ENCODE results near the gene ANKRD2.
"Not testable (repeated sequence)": the region's sequence is repeated elsewhere in the genome, so short reads cannot be mapped to it uniquely, and the experiment has no call there.

Gene ANKRD2

GRCh38 chr10:97548828-97549455 is 23.6 kb upstream of the ANKRD2 start:
- Histone ChIP-seq H3K9ac (ENCODE audit: low read length) (no peak overlapping the region), H3K27ac (ENCODE audit: low read length) (peak overlapping the region; percentile 37), H3K4me1 (ENCODE audit: control insufficient read depth, low read depth, low read length) (peaks cover 25% of the 10 kb centered on the region), H3K27me3 (ENCODE audit: control insufficient read depth, insufficient read depth, low read length) (no peaks in the 10 kb centered on the region), H3K4me3 (ENCODE audit: low read length) (no peak overlapping the region), H3K9me3 (ENCODE audit: control insufficient read depth, low read depth, low read length) (no peaks in the 10 kb centered on the region), H3K36me3 (ENCODE audit: control insufficient read depth, low read depth, low read length) (no peaks in the 10 kb centered on the region)

GRCh38 chr10:97549587-97550322 is 22.8 kb upstream of the ANKRD2 start:
- Histone ChIP-seq H3K9me3 (ENCODE audit: control insufficient read depth, low read depth, low read length) (no peaks in the 10 kb centered on the region), H3K4me3 (ENCODE audit: low read length) (no peak overlapping the region), H3K27ac (ENCODE audit: low read length) (peak overlapping the region; percentile 37), H3K27me3 (ENCODE audit: control insufficient read depth, insufficient read depth, low read length) (no peaks in the 10 kb centered on the region), H3K4me1 (ENCODE audit: control insufficient read depth, low read depth, low read length) (peaks cover 27% of the 10 kb centered on the region), H3K9ac (ENCODE audit: low read length) (peak overlapping the region; percentile 24), H3K36me3 (ENCODE audit: control insufficient read depth, low read depth, low read length) (no peaks in the 10 kb centered on the region)

- Histone ChIP-seq H3K9me3 (ENCODE audit: control insufficient read depth, low read depth, low read length) (no peaks in the 10 kb centered on the region), H3K4me3 (ENCODE audit: low read length) (no peak overlapping the region), H3K36me3 (ENCODE audit: control insufficient read depth, low read depth, low read length) (no peaks in the 10 kb centered on the region), H3K27ac (ENCODE audit: low read length) (peak overlapping the region; percentile 1), H3K27me3 (ENCODE audit: control insufficient read depth, insufficient read depth, low read length) (no peaks in the 10 kb centered on the region), H3K4me1 (ENCODE audit: control insufficient read depth, low read depth, low read length) (peaks cover 27% of the 10 kb centered on the region), H3K9ac (ENCODE audit: low read length) (no peak overlapping the region)
These were observed 22.0 kb upstream of the ANKRD2 start for GRCh38 chr10:97550336-97551149.

- Histone ChIP-seq H3K4me3 (ENCODE audit: low read length) (no peak overlapping the region), H3K4me1 (ENCODE audit: control insufficient read depth, low read depth, low read length) (peaks cover 27% of the 10 kb centered on the region), H3K27me3 (ENCODE audit: control insufficient read depth, insufficient read depth, low read length) (no peaks in the 10 kb centered on the region), H3K9ac (ENCODE audit: low read length) (no peak overlapping the region), H3K27ac (ENCODE audit: low read length) (no peak overlapping the region), H3K9me3 (ENCODE audit: control insufficient read depth, low read depth, low read length) (no peaks in the 10 kb centered on the region), H3K36me3 (ENCODE audit: control insufficient read depth, low read depth, low read length) (no peaks in the 10 kb centered on the region)
These were observed 21.3 kb upstream of the ANKRD2 start for GRCh38 chr10:97551271-97551670.

- Histone ChIP-seq H3K4me1 (ENCODE audit: control insufficient read depth, low read depth, low read length) (peaks cover 27% of the 10 kb centered on the region), H3K27ac (ENCODE audit: low read length) (peak overlapping the region; percentile 69), H3K9me3 (ENCODE audit: control insufficient read depth, low read depth, low read length) (no peaks in the 10 kb centered on the region), H3K9ac (ENCODE audit: low read length) (no peak overlapping the region), H3K36me3 (ENCODE audit: control insufficient read depth, low read depth, low read length) (no peaks in the 10 kb centered on the region), H3K4me3 (ENCODE audit: low read length) (peak overlapping the region; percentile 42), H3K27me3 (ENCODE audit: control insufficient read depth, insufficient read depth, low read length) (no peaks in the 10 kb centered on the region)
These were observed 19.0 kb upstream of the ANKRD2 start for GRCh38 chr10:97553575-97554031.

- H3K27ac ChIP-seq (ENCODE audit: low read length); H3K27me3 ChIP-seq (ENCODE audit: control insufficient read depth, insufficient read depth, low read length); H3K36me3 ChIP-seq (ENCODE audit: control insufficient read depth, low read depth, low read length); H3K9me3 ChIP-seq (ENCODE audit: control insufficient read depth, low read depth, low read length); H3K4me3 ChIP-seq (ENCODE audit: low read length); H3K9ac ChIP-seq (ENCODE audit: low read length): not testable (repeated sequence)
- H3K4me1 ChIP-seq (ENCODE audit: control insufficient read depth, low read depth, low read length), result peaks cover 25% of the 10 kb centered on the region
These were observed 18.2 kb upstream of the ANKRD2 start for GRCh38 chr10:97554336-97554735.

GRCh38 chr10:97555541-97555940 is 17.0 kb upstream of the ANKRD2 start:
- not testable (repeated sequence) for H3K9ac ChIP-seq (ENCODE audit: low read length); H3K36me3 ChIP-seq (ENCODE audit: control insufficient read depth, low read depth, low read length); H3K9me3 ChIP-seq (ENCODE audit: control insufficient read depth, low read depth, low read length); H3K27me3 ChIP-seq (ENCODE audit: control insufficient read depth, insufficient read depth, low read length); H3K4me3 ChIP-seq (ENCODE audit: low read length); H3K27ac ChIP-seq (ENCODE audit: low read length)
- H3K4me1 ChIP-seq (ENCODE audit: control insufficient read depth, low read depth, low read length), result peaks cover 13% of the 10 kb centered on the region

GRCh38 chr10:97560731-97561381 is 11.7 kb upstream of the ANKRD2 start:
- not testable (repeated sequence) for H3K27ac ChIP-seq (ENCODE audit: low read length); H3K9me3 ChIP-seq (ENCODE audit: control insufficient read depth, low read depth, low read length); H3K4me3 ChIP-seq (ENCODE audit: low read length); H3K9ac ChIP-seq (ENCODE audit: low read length); H3K27me3 ChIP-seq (ENCODE audit: control insufficient read depth, insufficient read depth, low read length); H3K4me1 ChIP-seq (ENCODE audit: control insufficient read depth, low read depth, low read length); H3K36me3 ChIP-seq (ENCODE audit: control insufficient read depth, low read depth, low read length)

GRCh38 chr10:97561386-97562077 is 11.0 kb upstream of the ANKRD2 start:
- H3K4me3 ChIP-seq (ENCODE audit: low read length); H3K27me3 ChIP-seq (ENCODE audit: control insufficient read depth, insufficient read depth, low read length); H3K9ac ChIP-seq (ENCODE audit: low read length); H3K4me1 ChIP-seq (ENCODE audit: control insufficient read depth, low read depth, low read length); H3K9me3 ChIP-seq (ENCODE audit: control insufficient read depth, low read depth, low read length); H3K27ac ChIP-seq (ENCODE audit: low read length); H3K36me3 ChIP-seq (ENCODE audit: control insufficient read depth, low read depth, low read length): not testable (repeated sequence)

- H3K9me3 ChIP-seq (ENCODE audit: control insufficient read depth, low read depth, low read length); H3K4me3 ChIP-seq (ENCODE audit: low read length); H3K4me1 ChIP-seq (ENCODE audit: control insufficient read depth, low read depth, low read length); H3K27ac ChIP-seq (ENCODE audit: low read length); H3K27me3 ChIP-seq (ENCODE audit: control insufficient read depth, insufficient read depth, low read length); H3K9ac ChIP-seq (ENCODE audit: low read length); H3K36me3 ChIP-seq (ENCODE audit: control insufficient read depth, low read depth, low read length): not testable (repeated sequence)
These were observed 10.2 kb upstream of the ANKRD2 start for GRCh38 chr10:97562329-97562728.

- Histone ChIP-seq H3K27ac (ENCODE audit: low read length) (no peak overlapping the region), H3K4me1 (ENCODE audit: control insufficient read depth, low read depth, low read length) (no peaks in the 10 kb centered on the region), H3K27me3 (ENCODE audit: control insufficient read depth, insufficient read depth, low read length) (no peaks in the 10 kb centered on the region), H3K36me3 (ENCODE audit: control insufficient read depth, low read depth, low read length) (no peaks in the 10 kb centered on the region), H3K9me3 (ENCODE audit: control insufficient read depth, low read depth, low read length) (no peaks in the 10 kb centered on the region), H3K9ac (ENCODE audit: low read length) (no peak overlapping the region), H3K4me3 (ENCODE audit: low read length) (no peak overlapping the region)
These were observed 9.2 kb upstream of the ANKRD2 start for GRCh38 chr10:97563337-97563736.
